ENCODE measurements around the gene NBPF1. TPM values are rescaled to one million over a fixed set of nuclear protein-coding genes. Genes with fewer than 3 reads are reported as not detected.

Gene NBPF1
- total and polyA plus RNA-seq, 8 donors: 35.2 to 125 (median 106) TPM

GRCh38 chr1:16618719-16619118, 5.4 kb upstream of the NBPF1 start:
- ATAC-seq (no peak), DNase-seq (peak in 2 of 4 donors; percentile 46 to 89)
- intact Hi-C loops (cut with DNase I): no loop called here
- H3K27ac ChIP-seq: no peak overlapping the region
- no peaks in the 10 kb centered on the region for H3K27me3 ChIP-seq
- no peaks in the 10 kb centered on the region for H3K9me3 ChIP-seq
- TF ChIP-seq, protein P1, sequence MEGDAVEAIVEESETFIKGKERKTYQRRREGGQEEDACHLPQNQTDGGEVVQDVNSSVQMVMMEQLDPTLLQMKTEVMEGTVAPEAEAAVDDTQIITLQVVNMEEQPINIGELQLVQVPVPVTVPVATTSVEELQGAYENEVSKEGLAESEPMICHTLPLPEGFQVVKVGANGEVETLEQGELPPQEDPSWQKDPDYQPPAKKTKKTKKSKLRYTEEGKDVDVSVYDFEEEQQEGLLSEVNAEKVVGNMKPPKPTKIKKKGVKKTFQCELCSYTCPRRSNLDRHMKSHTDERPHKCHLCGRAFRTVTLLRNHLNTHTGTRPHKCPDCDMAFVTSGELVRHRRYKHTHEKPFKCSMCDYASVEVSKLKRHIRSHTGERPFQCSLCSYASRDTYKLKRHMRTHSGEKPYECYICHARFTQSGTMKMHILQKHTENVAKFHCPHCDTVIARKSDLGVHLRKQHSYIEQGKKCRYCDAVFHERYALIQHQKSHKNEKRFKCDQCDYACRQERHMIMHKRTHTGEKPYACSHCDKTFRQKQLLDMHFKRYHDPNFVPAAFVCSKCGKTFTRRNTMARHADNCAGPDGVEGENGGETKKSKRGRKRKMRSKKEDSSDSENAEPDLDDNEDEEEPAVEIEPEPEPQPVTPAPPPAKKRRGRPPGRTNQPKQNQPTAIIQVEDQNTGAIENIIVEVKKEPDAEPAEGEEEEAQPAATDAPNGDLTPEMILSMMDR (IDR thresholded peaks at IDR 0.05): no peak
- H3K4me1 ChIP-seq: peaks cover 3 to 7% of the 10 kb centered on the region in 2 donors
- peaks cover 0 to 46% of the 10 kb centered on the region in 2 donors for H3K36me3 ChIP-seq
- no peak overlapping the region for H3K4me3 ChIP-seq

GRCh38 chr1:16617778-16618580, 4.6 kb upstream of the NBPF1 start:
- Histone ChIP-seq H3K27ac (no peak overlapping the region), H3K9me3 (no peaks in the 10 kb centered on the region), H3K4me3 (no peak overlapping the region), H3K4me1 (peaks cover 5 to 12% of the 10 kb centered on the region in 2 donors), H3K27me3 (peaks cover 0 to 3% of the 10 kb centered on the region in 2 donors), H3K36me3 (peaks cover 0 to 38% of the 10 kb centered on the region in 2 donors)
- intact Hi-C loops (cut with DNase I): no loop called here
- TF ChIP-seq, protein P1 (IDR thresholded peaks at IDR 0.05): no peak
- no peak for ATAC-seq
- DNase-seq: no peak

DNA sequence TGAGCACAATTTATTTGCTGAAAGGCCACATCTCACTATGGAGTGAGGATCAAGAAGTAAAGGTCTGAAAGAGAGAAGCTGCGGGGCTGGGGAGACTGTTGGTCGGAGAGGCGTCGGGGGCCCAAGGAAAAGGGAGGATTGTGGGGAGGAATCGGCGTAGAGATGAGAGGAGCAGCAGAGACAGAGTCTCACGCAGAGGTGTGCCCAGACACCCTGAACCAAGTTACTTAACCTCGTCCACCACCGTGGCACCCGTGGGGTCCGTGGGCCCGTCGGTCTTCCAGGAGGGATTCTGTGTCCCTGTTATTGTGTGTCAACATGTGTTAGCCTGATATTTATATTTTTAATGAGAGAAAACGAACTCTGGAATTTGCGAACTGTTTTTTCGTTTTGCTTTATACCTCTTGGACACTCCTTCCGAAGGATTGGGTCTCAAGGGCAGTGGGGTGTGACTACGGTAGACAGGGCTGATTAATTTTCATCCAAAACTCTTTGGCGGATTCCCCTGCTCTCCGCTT, 3.8 kb upstream of the NBPF1 start:
- Histone ChIP-seq H3K27ac (no peak overlapping the region), H3K4me1 (peaks cover 10 to 20% of the 10 kb centered on the region in 2 donors), H3K36me3 (peaks cover 0 to 30% of the 10 kb centered on the region in 2 donors), H3K9me3 (no peaks in the 10 kb centered on the region), H3K4me3 (no peak overlapping the region), H3K27me3 (peaks cover 0 to 8% of the 10 kb centered on the region in 2 donors)
- TF ChIP-seq, protein P1 (IDR thresholded peaks at IDR 0.05): no peak
- DNase-seq: peak in 2 of 4 donors; percentile 39 to 86
- intact Hi-C loops (cut with DNase I): no loop called here
- no peak for ATAC-seq

DNA sequence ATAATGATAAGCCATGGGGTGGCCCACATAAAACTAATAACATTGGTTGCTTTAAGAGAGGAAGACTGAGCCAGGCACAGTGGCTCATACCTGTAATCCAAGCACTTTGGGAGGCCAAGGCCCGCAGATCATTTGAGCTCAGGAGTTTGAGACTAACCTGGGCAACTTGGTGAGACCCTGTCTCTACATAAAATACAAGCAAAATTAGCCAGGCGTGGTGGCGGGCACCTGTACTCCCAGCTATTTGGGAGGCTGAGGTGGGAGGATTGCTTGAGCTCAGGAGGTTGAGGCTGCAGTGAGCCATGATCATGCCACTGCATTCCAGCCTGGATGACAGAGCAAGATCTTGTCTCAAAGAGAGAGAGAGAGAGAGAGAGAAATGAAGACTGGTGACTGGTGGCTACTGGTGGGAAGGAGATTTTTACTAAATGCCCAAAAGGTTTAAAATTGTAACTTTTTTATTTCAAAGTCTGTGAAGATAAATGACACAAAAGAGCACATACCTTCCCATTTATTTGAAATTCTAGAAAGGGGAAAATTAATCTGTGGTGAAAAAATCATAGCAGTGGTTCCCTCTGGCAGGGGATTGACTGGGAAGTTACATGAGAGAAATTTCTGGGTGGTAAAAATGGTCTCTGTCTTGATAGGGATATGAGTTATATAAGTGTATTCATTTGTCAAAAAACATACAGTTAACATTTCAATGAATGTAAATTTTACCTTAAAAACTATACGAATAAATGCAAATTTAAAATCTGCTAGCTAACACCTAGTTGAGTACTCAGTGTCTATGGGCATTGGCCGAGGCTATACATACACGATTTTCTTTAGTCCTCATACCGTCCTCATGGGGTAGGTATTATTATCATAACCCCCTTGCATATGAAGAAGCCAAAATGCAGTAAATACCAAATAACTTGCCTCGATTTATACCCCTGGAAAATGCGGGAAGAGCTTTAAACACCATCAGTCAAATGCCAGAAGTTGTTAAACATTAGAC, 2.2 kb upstream of the NBPF1 start:
- H3K4me1 ChIP-seq: peaks cover 17 to 27% of the 10 kb centered on the region in 2 donors
- DNase-seq (peak in 2 of 4 donors; percentile 33 to 84), ATAC-seq (no peak)
- no peaks in the 10 kb centered on the region for H3K9me3 ChIP-seq
- H3K27ac ChIP-seq: no peak overlapping the region
- peaks cover 0 to 22% of the 10 kb centered on the region in 2 donors for H3K36me3 ChIP-seq
- intact Hi-C loops (cut with DNase I): no loop called here
- H3K27me3 ChIP-seq: peaks cover 0 to 8% of the 10 kb centered on the region in 2 donors
- no peak overlapping the region for H3K4me3 ChIP-seq
- TF ChIP-seq, protein P1 (IDR thresholded peaks at IDR 0.05): no peak
